Glutamatergic neuron (in vitro differentiated cells): ENCODE data around the gene CD8A. TPM values are rescaled to one million over a fixed set of nuclear protein-coding genes. Genes with fewer than 3 reads are reported as not detected.

Source experiments
- DNase-seq: peaks from one replicate; pipeline ENCODE4 v3.0.0; 2022
- H3K27ac Mint-ChIP-seq: one replicate; pipeline ENCODE4 v1.8.0; 2020; ENCODE audit warnings: mild to moderate bottlenecking, mixed read lengths, inconsistent platforms; ENCODE audit not compliant: unreplicated experiment
- H3K27me3 Mint-ChIP-seq: one replicate; pipeline ENCODE4 v1.8.0; 2020; ENCODE audit warnings: mild to moderate bottlenecking, moderate library complexity, mixed read lengths, inconsistent platforms; ENCODE audit not compliant: unreplicated experiment
- H3K36me3 Mint-ChIP-seq: one replicate; pipeline ENCODE4 v1.8.0; 2020; ENCODE audit warnings: mild to moderate bottlenecking, mixed read lengths, inconsistent platforms; ENCODE audit not compliant: unreplicated experiment
- H3K4me1 Mint-ChIP-seq: one replicate; pipeline ENCODE4 v1.8.0; 2020; ENCODE audit warnings: mild to moderate bottlenecking, low read depth, mixed read lengths, inconsistent platforms; ENCODE audit not compliant: unreplicated experiment
- H3K4me3 Mint-ChIP-seq: one replicate; pipeline ENCODE4 v1.8.0; 2020; ENCODE audit warnings: mild to moderate bottlenecking, mixed read lengths, inconsistent platforms; ENCODE audit not compliant: unreplicated experiment
- H3K9me3 Mint-ChIP-seq: one replicate; pipeline ENCODE4 v1.8.0; 2020; ENCODE audit warnings: mild to moderate bottlenecking, moderate library complexity, mixed read lengths, inconsistent platforms; ENCODE audit not compliant: unreplicated experiment
- total RNA-seq: library from RNA; stranded (reverse); fragmentation: NEBNext Ultra II Directional; extraction: Animal tissue kit (Norgen Biotek cat#: 25700); gene quantifications from one replicate; pipeline ENCODE4 v1.2.1, GENCODE V29; 2021; ENCODE audit not compliant: unreplicated experiment
- TF ChIP-seq, protein P1 (sequence below): fragments of 200-600 bp; sonication (generic); IDR thresholded peaks from one replicate; pipeline ENCODE4 v1.5.0; 2021; ENCODE audit not compliant: partially characterized antibody, unreplicated experiment

CD8A gene
- total RNA-seq, 1 donor from 2014 or later: 0.59 TPM

DNA sequence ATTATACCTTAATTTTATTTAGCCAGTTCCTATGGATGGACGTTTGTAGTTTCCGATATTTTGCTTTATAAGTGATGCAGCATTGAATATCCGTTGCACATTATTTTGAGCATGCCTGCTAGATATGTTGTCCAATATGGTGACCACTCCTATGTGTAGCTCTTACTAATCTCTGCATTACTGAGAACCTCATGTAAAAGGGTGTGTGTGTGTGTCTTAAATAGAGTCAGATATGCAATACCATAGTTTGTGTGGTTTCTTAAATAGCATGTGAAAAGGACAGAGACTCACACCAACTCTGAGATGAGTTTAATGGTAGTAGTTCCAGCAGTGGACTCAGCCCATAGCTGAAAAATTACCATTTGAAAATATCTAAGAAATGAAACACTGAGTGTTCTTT lies 32.3 kb downstream of the CD8A start:
- TF ChIP-seq, protein P1, sequence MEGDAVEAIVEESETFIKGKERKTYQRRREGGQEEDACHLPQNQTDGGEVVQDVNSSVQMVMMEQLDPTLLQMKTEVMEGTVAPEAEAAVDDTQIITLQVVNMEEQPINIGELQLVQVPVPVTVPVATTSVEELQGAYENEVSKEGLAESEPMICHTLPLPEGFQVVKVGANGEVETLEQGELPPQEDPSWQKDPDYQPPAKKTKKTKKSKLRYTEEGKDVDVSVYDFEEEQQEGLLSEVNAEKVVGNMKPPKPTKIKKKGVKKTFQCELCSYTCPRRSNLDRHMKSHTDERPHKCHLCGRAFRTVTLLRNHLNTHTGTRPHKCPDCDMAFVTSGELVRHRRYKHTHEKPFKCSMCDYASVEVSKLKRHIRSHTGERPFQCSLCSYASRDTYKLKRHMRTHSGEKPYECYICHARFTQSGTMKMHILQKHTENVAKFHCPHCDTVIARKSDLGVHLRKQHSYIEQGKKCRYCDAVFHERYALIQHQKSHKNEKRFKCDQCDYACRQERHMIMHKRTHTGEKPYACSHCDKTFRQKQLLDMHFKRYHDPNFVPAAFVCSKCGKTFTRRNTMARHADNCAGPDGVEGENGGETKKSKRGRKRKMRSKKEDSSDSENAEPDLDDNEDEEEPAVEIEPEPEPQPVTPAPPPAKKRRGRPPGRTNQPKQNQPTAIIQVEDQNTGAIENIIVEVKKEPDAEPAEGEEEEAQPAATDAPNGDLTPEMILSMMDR: no peak
- Mint-ChIP-seq H3K27me3 (no peaks in the 10 kb centered on the region), H3K4me1 (peaks cover 5% of the 10 kb centered on the region), H3K4me3 (no peak overlapping the region), H3K36me3 (no peaks in the 10 kb centered on the region), H3K27ac (no peak overlapping the region), H3K9me3 (no peaks in the 10 kb centered on the region)
- no peak for DNase-seq

DNA sequence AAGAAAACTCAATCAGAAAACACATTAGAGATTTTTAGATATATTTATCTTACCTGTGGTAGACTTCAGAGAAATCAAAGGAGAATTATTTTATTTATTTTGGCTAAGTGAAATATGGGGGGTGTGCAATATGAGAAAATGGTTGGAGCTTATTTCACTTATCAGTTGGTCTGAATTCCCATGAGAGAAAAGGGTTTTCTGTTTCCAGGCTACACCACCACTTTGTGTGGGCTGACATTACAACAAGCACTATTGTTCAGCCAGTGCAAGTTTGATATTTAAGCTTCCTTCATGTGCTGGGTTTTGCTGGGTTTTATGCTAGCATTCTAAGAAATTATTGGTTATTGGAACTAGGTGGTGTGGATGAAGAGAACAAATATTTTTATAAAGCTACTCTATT lies 37.1 kb downstream of the CD8A start:
- TF ChIP-seq, protein P1: no peak
- Mint-ChIP-seq H3K27me3 (no peaks in the 10 kb centered on the region), H3K9me3 (peaks cover 5% of the 10 kb centered on the region), H3K4me3 (no peak overlapping the region), H3K27ac (peak overlapping the region; percentile 65), H3K36me3 (peaks cover 17% of the 10 kb centered on the region), H3K4me1 (peaks cover 9% of the 10 kb centered on the region)
- DNase-seq: no peak

DNA sequence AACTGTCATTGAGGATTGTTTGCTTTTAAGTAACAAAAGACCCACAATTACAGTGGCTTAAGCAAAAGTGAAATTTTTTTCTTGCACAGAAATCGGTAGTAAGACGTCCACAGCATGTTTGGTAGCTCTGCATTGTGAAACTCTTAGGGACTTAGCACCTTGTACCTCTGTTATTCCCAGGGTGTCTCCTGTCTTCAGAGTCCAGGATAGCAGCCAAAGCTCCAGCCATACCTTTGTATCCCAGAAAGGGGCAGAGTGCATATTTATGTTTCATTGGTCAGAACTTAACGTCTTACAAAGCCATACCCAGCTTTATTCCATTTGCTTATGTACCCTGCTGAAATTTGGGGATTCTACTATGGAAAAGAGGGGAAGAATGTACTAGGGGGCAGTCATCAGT lies 37.8 kb downstream of the CD8A start:
- DNase-seq: no peak
- no peak overlapping the region for H3K4me3 Mint-ChIP-seq
- H3K9me3 Mint-ChIP-seq: peaks cover 5% of the 10 kb centered on the region
- no peak overlapping the region for H3K27ac Mint-ChIP-seq
- TF ChIP-seq, protein P1: no peak
- H3K36me3 Mint-ChIP-seq: peaks cover 17% of the 10 kb centered on the region
- no peaks in the 10 kb centered on the region for H3K27me3 Mint-ChIP-seq
- H3K4me1 Mint-ChIP-seq: peaks cover 10% of the 10 kb centered on the region

DNA sequence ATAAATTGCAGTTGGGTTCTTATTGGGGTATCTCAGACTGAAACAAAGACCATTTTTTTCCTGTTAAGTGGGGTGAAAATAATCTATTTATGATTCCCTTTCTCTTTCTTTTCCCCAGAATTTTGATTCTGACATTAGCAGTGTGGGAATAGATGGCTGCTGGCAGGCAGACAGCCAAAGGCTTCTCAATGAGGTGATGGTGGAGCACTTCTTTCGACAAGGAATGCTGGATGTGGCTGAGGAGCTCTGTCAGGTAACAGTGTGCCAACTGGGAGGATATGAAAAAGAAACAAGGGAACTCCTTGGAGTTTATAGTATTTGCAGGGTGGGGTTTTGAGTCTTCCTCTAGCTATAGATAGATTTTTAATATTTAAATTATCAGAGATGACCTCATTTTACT lies 38.9 kb downstream of the CD8A start:
- peaks cover 5% of the 10 kb centered on the region for H3K9me3 Mint-ChIP-seq
- no peak overlapping the region for H3K27ac Mint-ChIP-seq
- peaks cover 17% of the 10 kb centered on the region for H3K36me3 Mint-ChIP-seq
- DNase-seq: no peak
- TF ChIP-seq, protein P1: no peak
- H3K4me1 Mint-ChIP-seq: peaks cover 18% of the 10 kb centered on the region
- no peaks in the 10 kb centered on the region for H3K27me3 Mint-ChIP-seq
- no peak overlapping the region for H3K4me3 Mint-ChIP-seq

DNA sequence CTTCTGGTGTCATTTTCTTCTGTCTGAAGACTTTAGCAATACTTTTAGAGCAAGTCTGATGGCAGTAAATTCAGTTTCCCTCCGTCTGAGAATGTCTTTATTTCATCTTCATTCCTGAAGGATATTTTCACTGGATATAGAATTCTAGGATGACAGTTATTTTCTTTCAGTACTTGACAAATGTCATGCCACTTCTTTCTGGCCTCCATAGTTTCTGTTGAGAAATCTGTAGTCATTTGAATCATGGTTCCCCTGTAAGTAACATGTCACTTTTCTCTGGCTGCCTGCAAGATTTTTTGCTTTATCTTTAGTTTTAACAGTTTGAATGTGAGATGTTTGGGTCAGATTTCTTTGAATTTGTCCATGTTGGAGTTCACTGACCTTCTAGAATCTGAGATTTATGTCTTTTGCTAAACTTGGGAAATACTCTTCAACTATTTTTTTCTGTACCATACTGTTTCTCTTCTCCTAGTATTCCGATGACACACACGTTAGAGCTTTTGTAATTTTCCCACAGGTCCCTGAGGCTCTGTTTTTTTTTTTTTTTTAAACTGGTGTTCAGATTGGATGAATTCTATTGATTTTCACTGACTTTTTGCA lies 40.4 kb downstream of the CD8A start:
- DNase-seq: no peak
- Mint-ChIP-seq H3K27me3 (no peaks in the 10 kb centered on the region), H3K27ac (peak overlapping the region; percentile 35), H3K4me3 (no peak overlapping the region), H3K36me3 (peaks cover 17% of the 10 kb centered on the region), H3K9me3 (peaks cover 5% of the 10 kb centered on the region), H3K4me1 (peaks cover 18% of the 10 kb centered on the region)
- TF ChIP-seq, protein P1: no peak
